ENCODE data around the gene CDK14. TPM values are rescaled to one million over a fixed set of nuclear protein-coding genes. Genes with fewer than 3 reads are reported as not detected.
A peak's percentile ranks its signal among the peaks of the same experiment; 100 is the strongest.

CDK14 gene
- total RNA-seq, 4 donors from 2014 or later, result 22.2 to 36.3 (median 28.6) TPM

GRCh38 chr7:91140982-91141381, 544.9 kb downstream of the CDK14 start:
- TF ChIP-seq EP300 (IDR thresholded peaks at IDR 0.05) (peak in 1 of 2 donors; percentile 66), POLR2A (IDR thresholded peaks at IDR 0.05) (no peak)
- WGBS, 2 donors, result 40 to 59% methylated on average over 4 of the region's 4 CpGs

DNA sequence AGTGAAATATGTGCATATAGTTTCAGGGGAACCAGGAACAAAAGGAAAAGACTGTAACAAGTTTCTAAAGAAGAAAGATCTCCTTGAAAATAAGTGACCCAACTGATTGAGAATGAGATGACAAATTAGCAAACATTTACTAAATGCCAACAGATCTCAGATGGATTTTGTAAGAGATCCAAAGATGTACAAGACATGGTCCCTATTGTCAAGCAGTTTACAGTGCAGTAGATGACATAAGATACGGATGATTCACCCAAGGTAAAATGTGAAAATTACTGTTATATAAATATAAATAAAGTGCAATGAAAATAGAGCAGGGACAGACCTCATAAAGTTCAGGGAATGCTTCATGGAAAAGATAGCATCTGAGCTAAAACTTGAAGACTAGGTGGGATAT, 546.6 kb downstream of the CDK14 start:
- Histone ChIP-seq H3K9me3 (no peaks in the 10 kb centered on the region), H3K27me3 (no peaks in the 10 kb centered on the region), H3K4me1 (no peaks in the 10 kb centered on the region), H3K27ac (no peak overlapping the region), H3K4me3 (no peak overlapping the region), H3K36me3 (no peaks in the 10 kb centered on the region)
- TF ChIP-seq CTCF (IDR thresholded peaks at IDR 0.05) (no peak), POLR2A (IDR thresholded peaks at IDR 0.05) (no peak), EP300 (IDR thresholded peaks at IDR 0.05) (no peak)
- DNase-seq (ENCODE audit: low spot score in 2 of 2), result no peak
- WGBS, 2 donors, result 42 to 85% methylated on average over 1 of the region's 1 CpG

More at GRCh38 chr7:91140982-91141381, 544.9 kb downstream of the CDK14 start:
- Histone ChIP-seq H3K4me1 (no peaks in the 10 kb centered on the region), H3K27me3 (no peaks in the 10 kb centered on the region), H3K27ac (no peak overlapping the region), H3K9me3 (no peaks in the 10 kb centered on the region), H3K36me3 (no peaks in the 10 kb centered on the region), H3K4me3 (no peak overlapping the region)
- peak in 1 of 2 donors; percentile 29 for DNase-seq (ENCODE audit: low spot score in 2 of 2)

DNA sequence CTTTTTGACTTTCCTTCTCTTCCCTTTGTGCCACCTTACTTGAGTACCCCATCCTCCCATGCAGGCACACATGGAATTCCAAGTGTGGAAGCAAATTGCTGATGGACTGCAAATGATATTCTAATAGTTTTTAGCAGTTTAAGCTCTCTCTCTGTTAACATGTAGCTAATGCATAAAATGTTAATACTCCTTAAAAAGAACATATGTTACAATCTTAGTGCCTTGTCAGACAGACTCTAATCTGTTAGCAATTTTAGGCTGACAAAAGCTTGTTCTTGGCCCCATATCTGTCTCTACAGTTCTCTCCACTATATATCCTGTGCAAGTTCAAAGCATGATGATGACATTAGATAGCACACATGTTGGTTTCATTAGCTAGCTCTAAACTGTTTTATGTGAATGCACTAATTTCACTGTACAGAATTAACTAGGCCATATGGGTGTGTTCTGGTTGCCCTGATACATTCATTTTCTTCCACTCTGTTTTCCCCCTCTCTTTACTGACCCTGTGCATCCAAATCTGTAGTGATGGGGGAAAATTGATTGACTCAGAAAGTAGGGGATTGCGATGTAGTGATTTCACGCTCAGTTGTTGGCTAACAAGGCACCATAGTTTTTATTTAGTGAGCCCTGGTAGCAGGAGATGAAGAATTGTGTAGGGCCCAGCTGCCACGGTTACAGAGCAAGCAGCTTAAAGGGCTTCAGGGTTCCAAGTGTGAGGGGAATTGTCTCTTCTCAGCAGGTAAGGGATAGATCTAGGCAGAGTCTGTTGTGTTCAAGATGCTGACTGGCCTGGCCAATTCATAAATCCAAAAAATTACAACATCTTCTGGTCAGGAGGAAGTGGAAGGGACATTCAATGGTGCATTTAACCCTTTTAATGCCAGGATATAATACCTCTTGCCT, 553.5 kb downstream of the CDK14 start:
- no peak for TF ChIP-seq POLR2A (IDR thresholded peaks at IDR 0.05)
- TF ChIP-seq EP300 (IDR thresholded peaks at IDR 0.05), result no peak
- TF ChIP-seq CTCF (IDR thresholded peaks at IDR 0.05), result no peak
- Histone ChIP-seq H3K4me1 (no peaks in the 10 kb centered on the region), H3K27ac (no peak overlapping the region), H3K36me3 (no peaks in the 10 kb centered on the region), H3K4me3 (no peak overlapping the region), H3K9me3 (no peaks in the 10 kb centered on the region), H3K27me3 (no peaks in the 10 kb centered on the region)
- no peak for DNase-seq (ENCODE audit: low spot score in 2 of 2)
- WGBS, 2 donors, result 77 to 81% methylated on average over 3 of the region's 3 CpGs

- WGBS, 2 donors, result 81 to 84% methylated on average over 4 of the region's 4 CpGs
- no peaks in the 10 kb centered on the region for H3K27me3 ChIP-seq
- DNase-seq (ENCODE audit: low spot score in 2 of 2), result no peak
- no peaks in the 10 kb centered on the region for H3K9me3 ChIP-seq
- no peak for TF ChIP-seq POLR2A (IDR thresholded peaks at IDR 0.05)
- TF ChIP-seq EP300 (IDR thresholded peaks at IDR 0.05), result no peak
- no peak for TF ChIP-seq CTCF (IDR thresholded peaks at IDR 0.05)
- H3K4me3 ChIP-seq, result no peak overlapping the region
- no peaks in the 10 kb centered on the region for H3K4me1 ChIP-seq
- H3K27ac ChIP-seq, result no peak overlapping the region
- H3K36me3 ChIP-seq, result no peaks in the 10 kb centered on the region
These were observed 555.8 kb downstream of the CDK14 start for GRCh38 chr7:91151916-91152315.

DNA sequence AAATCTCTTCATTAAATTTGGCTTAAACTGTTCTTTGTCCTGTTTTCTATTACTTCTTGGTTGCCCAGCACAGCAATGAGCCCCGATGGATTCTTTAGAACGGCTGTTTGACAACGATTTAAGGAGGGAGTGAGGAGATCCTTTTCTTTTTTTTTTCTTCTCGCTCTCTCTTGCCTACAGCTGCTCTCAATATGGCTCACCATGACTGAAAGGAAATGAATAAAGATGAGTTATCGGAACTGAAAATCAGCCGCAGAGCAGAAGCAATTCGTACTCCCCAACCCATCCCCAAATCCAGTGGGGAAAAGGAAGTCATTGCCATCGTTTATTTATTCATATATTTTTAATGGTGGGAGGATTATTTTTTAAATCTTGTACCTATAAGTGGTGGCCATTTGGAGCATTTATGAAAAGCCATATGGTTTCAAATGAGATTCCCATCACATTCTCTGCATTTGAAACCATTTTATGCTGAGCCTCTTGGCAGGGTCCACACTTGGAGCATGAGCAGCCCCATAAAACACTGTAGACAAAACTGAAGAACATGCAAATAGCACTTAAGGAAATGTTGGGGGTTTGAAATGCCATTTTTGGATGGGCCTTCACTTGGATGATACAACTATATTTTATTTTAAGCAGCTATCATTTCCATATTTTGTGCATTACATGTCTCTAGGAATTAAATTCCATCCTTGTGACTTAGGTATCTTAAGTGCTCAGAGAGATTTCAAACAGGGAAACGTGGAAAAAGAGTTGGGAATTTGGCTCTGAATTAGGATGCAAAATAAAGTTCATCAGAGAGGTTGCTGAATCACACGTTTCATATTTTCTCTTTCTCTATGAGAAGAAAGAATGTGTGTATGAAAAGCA, 560.4 kb downstream of the CDK14 start:
- no peak overlapping the region for H3K4me3 ChIP-seq
- H3K9me3 ChIP-seq, result no peaks in the 10 kb centered on the region
- no peak for DNase-seq (ENCODE audit: low spot score in 2 of 2)
- no peaks in the 10 kb centered on the region for H3K36me3 ChIP-seq
- TF ChIP-seq POLR2A (IDR thresholded peaks at IDR 0.05) (no peak), CTCF (IDR thresholded peaks at IDR 0.05) (no peak), EP300 (IDR thresholded peaks at IDR 0.05) (no peak)
- no peak overlapping the region for H3K27ac ChIP-seq
- 78 to 82% methylated on average over 10 of the region's 10 CpGs for WGBS, 2 donors
- no peaks in the 10 kb centered on the region for H3K27me3 ChIP-seq
- H3K4me1 ChIP-seq, result peaks cover 0 to 5% (median 0%) of the 10 kb centered on the region in 4 donors
